Transverse colon (tissue), 4 donors: Measurements from ENCODE around the gene ZNF784. TPM values are rescaled to one million over a fixed set of nuclear protein-coding genes. Genes with fewer than 3 reads are reported as not detected.

Source experiments
- DNase-seq: peaks from one replicate; pipeline ENCODE4 v3.0.0-alpha.2; 2019
- H3K27ac ChIP-seq, 4 donors: fragments of 200-600 bp; sonication (generic); 2 replicates each; pipeline ENCODE4 v1.5.1; 2016 to 2018; ENCODE audit warnings: inconsistent platforms in 4 of 4
- H3K27me3 ChIP-seq: fragments of 200-600 bp; sonication (generic); 2 replicates; pipeline ENCODE4 v1.5.1; 2017; ENCODE audit warnings: inconsistent platforms
- H3K36me3 ChIP-seq, 4 donors: fragments of 200-600 bp; sonication (generic); 2 replicates each; pipeline ENCODE4 v1.5.1; 2017 to 2019; ENCODE audit warnings: inconsistent platforms in 4 of 4
- H3K4me1 ChIP-seq, 4 donors: fragments of 200-600 bp; sonication (generic); 2 replicates each; pipeline ENCODE4 v1.5.1; 2017 to 2020; ENCODE audit warnings: inconsistent platforms in 4 of 4
- H3K4me3 ChIP-seq, 4 donors: fragments of 200-600 bp; sonication (generic); 1 replicate in 1 of 4; 2 replicates in 3 of 4; pipeline versions ENCODE4 v1.5.1 to v1.6.1; 2017 to 2019; ENCODE audit warnings: inconsistent platforms in 4 of 4
- H3K9me3 ChIP-seq, 2 donors: fragments of 200-600 bp; sonication (generic); 2 replicates each; pipeline ENCODE4 v1.5.1; 2017 to 2019; ENCODE audit warnings: inconsistent platforms in 2 of 2
- CTCF ChIP-seq, 5 experiments: fragments of 200-600 bp in 3 of 5; fragments of 450-650 bp in 2 of 5; sonication (generic) in 3 of 5; IDR thresholded peaks; 1 replicate in 2 of 5; 2 replicates in 3 of 5; pipeline ENCODE4 v1.5.1; 2016 to 2017; ENCODE audit warnings: antibody characterized with exemption in 5 of 5, inconsistent platforms in 3 of 5, mild to moderate bottlenecking in 2 of 5, moderate library complexity in 1 of 5
- EP300 ChIP-seq: sonication (generic); formaldehyde crosslinking; IDR thresholded peaks from one replicate; pipeline ENCODE4 v1.6.1; 2017; ENCODE audit warnings: antibody characterized with exemption, low read depth
- POLR2A ChIP-seq: fragments of 450-650 bp; IDR thresholded peaks from one replicate; pipeline ENCODE4 v1.6.1; 2016; ENCODE audit warnings: antibody characterized with exemption, mild to moderate bottlenecking, moderate library complexity
- POLR2AphosphoS5 ChIP-seq, 3 donors: sonication (generic); formaldehyde crosslinking; IDR thresholded peaks; one replicate each; pipeline ENCODE4 v1.6.1; 2016; ENCODE audit warnings: antibody characterized with exemption in 3 of 3
- WGBS, 2 donors: methylation state at CpG; one replicate each; pipeline ENCODE4 v1.1.5; 2018; ENCODE audit warnings: low coverage in 1 of 2; 5-methylcytosine and 5-hydroxymethylcytosine counted together
- in situ Hi-C, 4 donors: fragments of 200-750 bp; cut with MboI; loops; one replicate each; pipeline versions ENCODE4 v1.15.0 to v1.15.1; 2017; ENCODE audit warnings: low sequenced_read_pairs in 3 of 4, low pct_ligation_motif_present in 1 of 4, low pct_unique_long_range_greater_than_20kb in 1 of 4
- intact Hi-C: fragments of 100-400 bp; cut with DNase I; formaldehyde crosslinking; loops from one replicate; pipeline ENCODE4 v1.15.1; 2023; ENCODE audit warnings: low total_unique reads
- total RNA-seq, 4 donors: library from RNA; depleted of rRNA; stranded (reverse); fragments of >200 nt; gene quantifications; one replicate each; pipeline ENCODE4 v1.1.0, GENCODE V29; 2016

Gene ZNF784
- total RNA-seq, 4 donors from 2014 or later: 11.1 to 27.7 (median 14.5) TPM

- H3K9me3 ChIP-seq: no peaks in the 10 kb centered on the region
Observed at GRCh38 chr19:55642153-55643002, 18.0 kb upstream of the ZNF784 start.

GRCh38 chr19:55641426-55642152 is 17.2 kb upstream of the ZNF784 start:
- Histone ChIP-seq H3K9me3 (no peaks in the 10 kb centered on the region), H3K36me3 (no peaks in the 10 kb centered on the region), H3K4me3 (peak overlapping the region; percentile 89 to 99 (median 92)), H3K27me3 (no peaks in the 10 kb centered on the region), H3K27ac (peak overlapping the region; percentile 93 to 98 (median 95)), H3K4me1 (peaks cover 16 to 60% (median 39%) of the 10 kb centered on the region in 4 donors)
- in situ Hi-C loops (no loop called here), intact Hi-C loops (loop anchor here (2.0 kb wide), 1 partner anchor 61 kb away; the partner anchor contains the start of gene ZNF579)
- DNase-seq: no peak
- 0 to 2% methylated on average over 15 to 25 of the region's 25 CpGs for WGBS, 2 donors
- no peak for TF ChIP-seq POLR2AphosphoS5 (IDR thresholded peaks at IDR 0.05)
- TF ChIP-seq EP300: no peak
- TF ChIP-seq POLR2A: peak; percentile 15
- TF ChIP-seq CTCF (IDR thresholded peaks at IDR 0.05): no peak

More at GRCh38 chr19:55642153-55643002, 18.0 kb upstream of the ZNF784 start:
- Histone ChIP-seq H3K27me3 (no peaks in the 10 kb centered on the region), H3K4me3 (peak overlapping the region; percentile 89 to 99 (median 92)), H3K4me1 (peaks cover 20 to 59% (median 40%) of the 10 kb centered on the region in 4 donors), H3K27ac (peak overlapping the region; percentile 93 to 98 (median 95)), H3K36me3 (no peaks in the 10 kb centered on the region)
- in situ Hi-C loops: no loop called here
- peak; percentile 51 for DNase-seq
- intact Hi-C loops: loop anchor here (2.0 kb wide), 1 partner anchor 62 kb away; the partner anchor contains the start of gene ZNF579
- TF ChIP-seq POLR2AphosphoS5 (IDR thresholded peaks at IDR 0.05) (peak in 2 of 3 donors; percentile 27 to 36), POLR2A (no peak), CTCF (IDR thresholded peaks at IDR 0.05) (no peak), EP300 (no peak)
- 0 to 3% methylated on average over 4 to 39 of the region's 65 CpGs for WGBS, 2 donors

- intact Hi-C loops: no loop called here
- peak within 1 kb of the TSS; percentile 89 to 99 (median 92) for H3K4me3 ChIP-seq
- peak within 1 kb of the TSS; percentile 93 to 98 (median 95) for H3K27ac ChIP-seq
- H3K36me3 ChIP-seq: no peaks in the 10 kb centered on the region
- TF ChIP-seq EP300 (no peak), POLR2AphosphoS5 (IDR thresholded peaks at IDR 0.05) (peak in 1 of 3 donors; percentile 41), POLR2A (peak; percentile 23)
- peaks cover 24 to 68% (median 47%) of the 10 kb centered on the region in 4 donors for H3K4me1 ChIP-seq
- WGBS, 2 donors: 0 to 1% methylated on average over 1 to 38 of the region's 89 CpGs
- peak; percentile 68 for DNase-seq
- in situ Hi-C loops: no loop called here
- no peaks in the 10 kb centered on the region for H3K9me3 ChIP-seq
- no peaks in the 10 kb centered on the region for H3K27me3 ChIP-seq
Observed at GRCh38 chr19:55640577-55641425, 16.4 kb upstream of the ZNF784 start, which contains the start of gene ZNF580. TSS of gene ZNF580 (plus strand) at chr19:55641002. CDS start at chr19:55642509, 1,507 bp downstream.

GRCh38 chr19:55640043-55640576 is 15.7 kb upstream of the ZNF784 start:
- 40 to 48% methylated on average over 2 to 38 of the region's 38 CpGs for WGBS, 2 donors

More at GRCh38 chr19:55640043-55640576, 15.7 kb upstream of the ZNF784 start:
- Histone ChIP-seq H3K4me3 (peak overlapping the region in 3 of 4 donors; percentile 89 to 99 (median 92)), H3K9me3 (no peaks in the 10 kb centered on the region), H3K27me3 (no peaks in the 10 kb centered on the region), H3K36me3 (no peaks in the 10 kb centered on the region), H3K4me1 (peaks cover 25 to 72% (median 53%) of the 10 kb centered on the region in 4 donors), H3K27ac (peak overlapping the region; percentile 93 to 98 (median 95))
- TF ChIP-seq EP300 (no peak), POLR2A (no peak), POLR2AphosphoS5 (IDR thresholded peaks at IDR 0.05) (peak in 2 of 3 donors; percentile 19 to 26), CTCF (IDR thresholded peaks at IDR 0.05) (peak; percentile 25 to 41 (median 30))
- DNase-seq: peak; percentile 73
- intact Hi-C loops (no loop called here), in situ Hi-C loops (no loop called here)
